ENCODE measurements around the gene TBC1D7. TPM values are rescaled to one million over a fixed set of nuclear protein-coding genes. Genes with fewer than 3 reads are reported as not detected.

The TBC1D7 gene
- total RNA-seq, 2 donors from 2014 or later, result 20.3 to 22.8 TPM

- no peaks in the 10 kb centered on the region for H3K4me1 Mint-ChIP-seq (ENCODE audit: low read depth)
- H3K36me3 Mint-ChIP-seq (ENCODE audit: insufficient read depth in 2 of 2), result no peaks in the 10 kb centered on the region
- no peaks in the 10 kb centered on the region for H3K9me3 Mint-ChIP-seq
- no peak overlapping the region for H3K4me3 Mint-ChIP-seq
- no peak overlapping the region for H3K27ac Mint-ChIP-seq
- ATAC-seq (replicated peaks in 1 of 2) (no peak), DNase-seq (no peak)
- H3K27me3 Mint-ChIP-seq (ENCODE audit: low read depth), result no peaks in the 10 kb centered on the region
Observed at GRCh38 chr6:13367396-13367795, 39.1 kb upstream of the TBC1D7 start.

- Mint-ChIP-seq H3K9me3 (no peaks in the 10 kb centered on the region), H3K4me3 (no peak overlapping the region), H3K27me3 (ENCODE audit: low read depth) (no peaks in the 10 kb centered on the region), H3K27ac (no peak overlapping the region), H3K4me1 (ENCODE audit: low read depth) (no peaks in the 10 kb centered on the region), H3K36me3 (ENCODE audit: insufficient read depth in 2 of 2) (no peaks in the 10 kb centered on the region)
- DNase-seq, result no peak
- ATAC-seq (replicated peaks in 1 of 2), result no peak
Observed at GRCh38 chr6:13365320-13365719, 37.0 kb upstream of the TBC1D7 start.

GRCh38 chr6:13364842-13365241 is 36.5 kb upstream of the TBC1D7 start:
- Mint-ChIP-seq H3K27ac (no peak overlapping the region), H3K27me3 (ENCODE audit: low read depth) (no peaks in the 10 kb centered on the region), H3K36me3 (ENCODE audit: insufficient read depth in 2 of 2) (no peaks in the 10 kb centered on the region), H3K4me3 (no peak overlapping the region), H3K9me3 (no peaks in the 10 kb centered on the region), H3K4me1 (ENCODE audit: low read depth) (no peaks in the 10 kb centered on the region)
- ATAC-seq (replicated peaks in 1 of 2) (no peak), DNase-seq (no peak)

- H3K36me3 Mint-ChIP-seq (ENCODE audit: insufficient read depth in 2 of 2), result no peaks in the 10 kb centered on the region
- H3K27ac Mint-ChIP-seq, result no peak overlapping the region
- no peaks in the 10 kb centered on the region for H3K27me3 Mint-ChIP-seq (ENCODE audit: low read depth)
- H3K4me3 Mint-ChIP-seq, result no peak overlapping the region
- no peaks in the 10 kb centered on the region for H3K9me3 Mint-ChIP-seq
- ATAC-seq (replicated peaks in 1 of 2) (no peak), DNase-seq (no peak)
- peaks cover 16% of the 10 kb centered on the region for H3K4me1 Mint-ChIP-seq (ENCODE audit: low read depth)
Observed at GRCh38 chr6:13362412-13362811, 34.1 kb upstream of the TBC1D7 start.

- ATAC-seq (replicated peaks in 1 of 2) (no peak), DNase-seq (no peak)
- Mint-ChIP-seq H3K9me3 (no peaks in the 10 kb centered on the region), H3K27me3 (ENCODE audit: low read depth) (no peaks in the 10 kb centered on the region), H3K4me1 (ENCODE audit: low read depth) (peaks cover 31% of the 10 kb centered on the region), H3K36me3 (ENCODE audit: insufficient read depth in 2 of 2) (no peaks in the 10 kb centered on the region), H3K27ac (no peak overlapping the region), H3K4me3 (no peak overlapping the region)
Observed at GRCh38 chr6:13360671-13361540, 32.6 kb upstream of the TBC1D7 start.

- Mint-ChIP-seq H3K27ac (no peak overlapping the region), H3K4me3 (no peak overlapping the region), H3K9me3 (no peaks in the 10 kb centered on the region), H3K36me3 (ENCODE audit: insufficient read depth in 2 of 2) (no peaks in the 10 kb centered on the region), H3K4me1 (ENCODE audit: low read depth) (peaks cover 47% of the 10 kb centered on the region), H3K27me3 (ENCODE audit: low read depth) (no peaks in the 10 kb centered on the region)
- no peak for ATAC-seq (replicated peaks in 1 of 2)
- DNase-seq, result no peak
Observed at GRCh38 chr6:13359287-13359686, 30.9 kb upstream of the TBC1D7 start.

GRCh38 chr6:13358511-13358910 is 30.2 kb upstream of the TBC1D7 start:
- Mint-ChIP-seq H3K27ac (no peak overlapping the region), H3K4me3 (no peak overlapping the region), H3K9me3 (no peaks in the 10 kb centered on the region), H3K4me1 (ENCODE audit: low read depth) (peaks cover 55% of the 10 kb centered on the region), H3K36me3 (ENCODE audit: insufficient read depth in 2 of 2) (no peaks in the 10 kb centered on the region), H3K27me3 (ENCODE audit: low read depth) (no peaks in the 10 kb centered on the region)
- DNase-seq (no peak), ATAC-seq (replicated peaks in 1 of 2) (no peak)

GRCh38 chr6:13357551-13358075 is 29.3 kb upstream of the TBC1D7 start:
- no peak overlapping the region for H3K27ac Mint-ChIP-seq

GRCh38 chr6:13355999-13356785 is 27.9 kb upstream of the TBC1D7 start:
- peak overlapping the region; percentile 95 for H3K27ac Mint-ChIP-seq
- H3K4me1 Mint-ChIP-seq (ENCODE audit: low read depth), result peaks cover 60% of the 10 kb centered on the region
- no peaks in the 10 kb centered on the region for H3K36me3 Mint-ChIP-seq (ENCODE audit: insufficient read depth in 2 of 2)
- peak overlapping the region; percentile 85 to 88 for H3K4me3 Mint-ChIP-seq
- DNase-seq (peak; percentile 47 to 50), ATAC-seq (replicated peaks in 1 of 2) (peak; percentile 90 to 91)
- H3K9me3 Mint-ChIP-seq, result no peaks in the 10 kb centered on the region
- H3K27me3 Mint-ChIP-seq (ENCODE audit: low read depth), result no peaks in the 10 kb centered on the region

More at GRCh38 chr6:13357551-13358075, 29.3 kb upstream of the TBC1D7 start:
- ATAC-seq (replicated peaks in 1 of 2) (no peak), DNase-seq (no peak)
- Mint-ChIP-seq H3K27me3 (ENCODE audit: low read depth) (no peaks in the 10 kb centered on the region), H3K36me3 (ENCODE audit: insufficient read depth in 2 of 2) (no peaks in the 10 kb centered on the region), H3K4me3 (peak overlapping the region; percentile 8 to 85), H3K9me3 (no peaks in the 10 kb centered on the region), H3K4me1 (ENCODE audit: low read depth) (peaks cover 60% of the 10 kb centered on the region)

- ATAC-seq (replicated peaks in 1 of 2), result peak; percentile 77 to 79
- no peaks in the 10 kb centered on the region for H3K9me3 Mint-ChIP-seq
- peak; percentile 37 to 44 for DNase-seq
- H3K27me3 Mint-ChIP-seq (ENCODE audit: low read depth), result no peaks in the 10 kb centered on the region
- peaks cover 60% of the 10 kb centered on the region for H3K4me1 Mint-ChIP-seq (ENCODE audit: low read depth)
- H3K4me3 Mint-ChIP-seq, result peak overlapping the region; percentile 85 to 88
- H3K27ac Mint-ChIP-seq, result peak overlapping the region; percentile 95
- H3K36me3 Mint-ChIP-seq (ENCODE audit: insufficient read depth in 2 of 2), result no peaks in the 10 kb centered on the region
Observed at GRCh38 chr6:13355043-13355945, 27.0 kb upstream of the TBC1D7 start.

GRCh38 chr6:13354331-13355042 is 26.1 kb upstream of the TBC1D7 start:
- Mint-ChIP-seq H3K4me3 (peak overlapping the region; percentile 85 to 88), H3K36me3 (ENCODE audit: insufficient read depth in 2 of 2) (no peaks in the 10 kb centered on the region), H3K4me1 (ENCODE audit: low read depth) (peaks cover 60% of the 10 kb centered on the region), H3K9me3 (no peaks in the 10 kb centered on the region), H3K27me3 (ENCODE audit: low read depth) (no peaks in the 10 kb centered on the region), H3K27ac (peak overlapping the region; percentile 95)
- no peak for ATAC-seq (replicated peaks in 1 of 2)
- DNase-seq, result no peak

GRCh38 chr6:13352165-13352564 is 23.8 kb upstream of the TBC1D7 start:
- Mint-ChIP-seq H3K27me3 (ENCODE audit: low read depth) (no peaks in the 10 kb centered on the region), H3K27ac (no peak overlapping the region), H3K36me3 (ENCODE audit: insufficient read depth in 2 of 2) (no peaks in the 10 kb centered on the region), H3K9me3 (no peaks in the 10 kb centered on the region), H3K4me3 (no peak overlapping the region), H3K4me1 (ENCODE audit: low read depth) (peaks cover 42% of the 10 kb centered on the region)
- ATAC-seq (replicated peaks in 1 of 2) (no peak), DNase-seq (no peak)

Data from activated T-cell treated with anti-CD3 and anti-CD28 coated beads, Interleukin-2, amount 50 U/mL, for 72 hours (primary cell).